Endothelial cell of umbilical vein (primary cell): ENCODE measurements around the gene ADARB2. TPM values are rescaled to one million over a fixed set of nuclear protein-coding genes. Genes with fewer than 3 reads are reported as not detected.

Experiments
- BruUV-seq: library from RNA; stranded (reverse); fragments of 400-500 nt; replicated peaks from 2 replicates; lab custom pipeline; 2021; lab: Mats Ljungman, UMichigan
- CTCF ChIA-PET: fragments of 300-600, 350-600 bp; sonication (Branson Sonifier 250); formaldehyde crosslinking; loops from one replicate; lab custom pipeline; 2021; ENCODE audit warnings: antibody characterized with exemption, inconsistent platforms; lab: Charles Lee
- POLR2A ChIA-PET: fragments of 300-600, 350-600 bp; sonication (Branson Sonifier 250); formaldehyde crosslinking; loops from one replicate; lab custom pipeline; 2021; ENCODE audit warnings: antibody characterized with exemption, inconsistent platforms; lab: Charles Lee
- DNase-seq: peaks from one replicate; pipeline ENCODE4 v3.0.0-alpha.2; 2011; ENCODE audit warnings: low read depth, low spot score
- FAIRE-seq: peaks from 2 replicates; lab custom pipeline; 2011; peaks lifted over from hg19 to GRCh38; lab: Jason Lieb, UNC
- H2AFZ ChIP-seq: 2 replicates; pipeline ENCODE4 v1.6.0; 2012; ENCODE audit warnings: low read depth, low read length, control low read depth, inconsistent platforms
- H3K27ac ChIP-seq: 2 replicates; pipeline ENCODE4 v1.5.1; 2011; ENCODE audit warnings: low read depth, mild to moderate bottlenecking, control low read depth, low read length, moderate library complexity; ENCODE audit not compliant: insufficient read depth
- H3K27me3 ChIP-seq, 2 experiments: 2 replicates each; pipeline versions ENCODE4 v1.6.0 to v1.6.1; 2011; ENCODE audit warnings: low read length in 2 of 2, mixed read lengths in 1 of 2; ENCODE audit not compliant: control insufficient read depth in 2 of 2, insufficient read depth in 2 of 2
- H3K36me3 ChIP-seq, 2 experiments: 2 replicates in 1 of 2; 3 replicates in 1 of 2; pipeline ENCODE4 v1.5.1; 2011; ENCODE audit warnings: low read length in 2 of 2, mild to moderate bottlenecking in 1 of 2, moderate library complexity in 1 of 2; ENCODE audit not compliant: control insufficient read depth in 2 of 2, insufficient read depth in 2 of 2; ENCODE audit errors: extremely low read depth in 1 of 2
- H3K4me1 ChIP-seq: 3 replicates; pipeline ENCODE4 v1.5.1; 2011; ENCODE audit warnings: mild to moderate bottlenecking, low read length; ENCODE audit not compliant: control insufficient read depth, insufficient read depth; ENCODE audit errors: extremely low read depth
- H3K4me2 ChIP-seq: 2 replicates; pipeline ENCODE4 v1.6.1; 2011; ENCODE audit warnings: low read length, control low read depth, mixed read lengths; ENCODE audit not compliant: insufficient read depth
- H3K4me3 ChIP-seq, 3 experiments: fragments of 200-600 bp in 1 of 3; sonication (generic), shearing (Covaris generic) in 1 of 3; replicated peaks in 1 of 3; 2 replicates each; pipeline ENCODE4 v1.5.1; 2011 to 2016; ENCODE audit warnings: control low read depth in 3 of 3, low read length in 3 of 3, mild to moderate bottlenecking in 2 of 3, inconsistent platforms in 1 of 3, low read depth in 1 of 3, moderate library complexity in 1 of 3; ENCODE audit not compliant: insufficient read depth in 1 of 3
- H3K79me2 ChIP-seq: 2 replicates; pipeline ENCODE4 v1.6.0; 2012; ENCODE audit warnings: low read length, inconsistent platforms; ENCODE audit not compliant: control insufficient read depth, insufficient read depth
- H3K9ac ChIP-seq: replicated peaks from 2 replicates; pipeline ENCODE3; 2011; ENCODE audit warnings: low read length, control low read depth; ENCODE audit not compliant: insufficient read depth; ENCODE audit errors: extremely low read depth
- H3K9me1 ChIP-seq: replicated peaks from 3 replicates; pipeline ENCODE4 v1.6.0; 2011; ENCODE audit warnings: mild to moderate bottlenecking, low read length; ENCODE audit not compliant: control insufficient read depth, insufficient read depth; ENCODE audit errors: extremely low read depth
- H3K9me3 ChIP-seq: replicated peaks from 2 replicates; pipeline ENCODE4 v1.5.1; 2012; ENCODE audit warnings: low read length, inconsistent platforms; ENCODE audit not compliant: control insufficient read depth, insufficient read depth
- H4K20me1 ChIP-seq: replicated peaks from 2 replicates; pipeline ENCODE3; 2011; ENCODE audit warnings: mild to moderate bottlenecking, low read length; ENCODE audit not compliant: control insufficient read depth, insufficient read depth; ENCODE audit errors: extremely low read depth
- CTCF ChIP-seq, 2 donors: IDR thresholded peaks; 1 replicate in 1 of 2; 2 replicates in 1 of 2; pipeline ENCODE4 v1.5.1; 2011; ENCODE audit warnings: low read length in 2 of 2, mild to moderate bottlenecking in 2 of 2, moderate library complexity in 2 of 2, control low read depth in 1 of 2, inconsistent platforms in 1 of 2, low read depth in 1 of 2; ENCODE audit not compliant: insufficient read depth in 1 of 2; ENCODE audit errors: extremely low read depth in 1 of 2
- EZH2 ChIP-seq: IDR thresholded peaks from 2 replicates; pipeline ENCODE4 v1.6.1; 2012; ENCODE audit warnings: borderline replicate concordance, low read depth, mild to moderate bottlenecking, moderate library complexity, low read length, inconsistent platforms; ENCODE audit not compliant: severe bottlenecking
- FOS ChIP-seq: IDR thresholded peaks from 2 replicates; pipeline ENCODE4 v1.6.1; 2011; ENCODE audit warnings: mild to moderate bottlenecking, low read length, moderate library complexity, borderline replicate concordance; ENCODE audit not compliant: insufficient read depth
- GATA2 ChIP-seq: IDR thresholded peaks from 2 replicates; pipeline ENCODE4 v1.7.0; 2011; ENCODE audit warnings: low read depth, mild to moderate bottlenecking, moderate library complexity, mixed read lengths, low read length; ENCODE audit not compliant: insufficient read length, insufficient read depth
- JUN ChIP-seq: IDR thresholded peaks from 2 replicates; pipeline ENCODE4 v1.6.1; 2011; ENCODE audit warnings: borderline replicate concordance, low read depth; ENCODE audit not compliant: insufficient read length, insufficient read depth
- MAX ChIP-seq: IDR thresholded peaks from 2 replicates; pipeline ENCODE4 v1.6.1; 2011; ENCODE audit not compliant: insufficient read depth, insufficient read length
- MYC ChIP-seq: IDR thresholded peaks from one replicate; pipeline ENCODE4 v1.6.1; 2011; ENCODE audit warnings: mild to moderate bottlenecking, low read depth, low read length
- POLR2A ChIP-seq: IDR thresholded peaks from 2 replicates; pipeline ENCODE4 v1.6.1; 2012; ENCODE audit warnings: low read depth, mild to moderate bottlenecking, control low read depth, low read length
- POLR2AphosphoS5 ChIP-seq: IDR thresholded peaks from 2 replicates; pipeline ENCODE4 v1.6.1; 2012; ENCODE audit warnings: low read depth, mild to moderate bottlenecking, control low read depth, low read length, moderate library complexity; ENCODE audit not compliant: insufficient read depth
- dilution Hi-C: fragments of 300-500 bp; cut with MboI; formaldehyde crosslinking; loops from one replicate; pipeline ENCODE4 v1.15.0; 2019; ENCODE audit warnings: low sequenced_read_pairs; ENCODE audit not compliant: extremely low pct_ligation_motif_present
- intact Hi-C: fragments of 100-400 bp; cut with micrococcal nuclease; formaldehyde crosslinking; loops from one replicate; pipeline ENCODE4 v1.10.0; 2022
- polyA plus RNA-seq, 4 experiments: library from polyadenylated mRNA; depleted of rRNA in 3 of 4; stranded (reverse) in 3 of 4; unstranded in 1 of 4; fragments of >200 nt; gene quantifications; 2 replicates each; pipeline versions ENCODE4 v1.2.1 to v1.2.3, GENCODE V29; 2011 to 2012; ENCODE audit warnings: missing spikeins in 1 of 4
- total RNA-seq: library from RNA; stranded (reverse); gene quantifications from 2 replicates; pipeline ENCODE4 v1.2.3, GENCODE V29; 2021

ADARB2 gene
- total and polyA plus RNA-seq, 2 donors (not counting 3 experiments of a cell fraction or from before 2014, with no cell fraction given) = not detected

DNA sequence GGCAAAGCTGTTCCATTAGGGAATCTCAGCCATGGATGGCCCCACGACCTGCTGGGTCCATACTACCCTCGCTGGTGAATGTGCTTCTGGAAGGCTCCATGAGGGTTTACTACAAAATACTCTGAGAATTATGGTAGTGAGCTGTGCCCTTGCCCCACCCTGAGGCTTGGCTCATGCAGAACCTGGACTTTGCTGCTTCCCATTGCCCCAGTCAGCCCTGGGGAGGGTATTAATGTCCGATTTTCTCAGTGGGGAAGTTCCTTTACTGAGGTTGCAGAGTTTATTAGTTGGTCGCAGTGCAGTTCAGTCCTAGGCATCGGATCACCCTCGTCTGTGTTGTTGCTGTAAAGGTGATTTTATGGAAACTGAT is 371.0 kb downstream of the ADARB2 start:
- H3K9me3 ChIP-seq = no peaks in the 10 kb centered on the region
- H3K9me1 ChIP-seq = no peaks in the 10 kb centered on the region
- BruUV-seq = no TSS peak
- H3K79me2 ChIP-seq = no peaks in the 10 kb centered on the region
- DNase-seq = no peak
- FAIRE-seq = no peak
- ChIA-PET POLR2A (no interaction called here), CTCF (no interaction called here)
- H3K9ac ChIP-seq = no peak overlapping the region
- TF ChIP-seq POLR2A (no peak), MYC (no peak), GATA2 (no peak), JUN (no peak), FOS (no peak), EZH2 (no peak), POLR2AphosphoS5 (no peak), MAX (no peak), CTCF (IDR thresholded peaks at IDR 0.05; ENCODE audit: extremely low read depth in 1 of 2, insufficient read depth in 1 of 2, low read depth in 1 of 2, low read length in 2 of 2) (no peak)
- H3K27ac ChIP-seq = no peak overlapping the region
- intact Hi-C loops = no loop called here
- no peak overlapping the region for H3K4me3 ChIP-seq
- H2AFZ ChIP-seq = no peak overlapping the region
- H3K4me2 ChIP-seq = no peak overlapping the region
- no peaks in the 10 kb centered on the region for H3K36me3 ChIP-seq
- H3K4me1 ChIP-seq = no peaks in the 10 kb centered on the region
- H4K20me1 ChIP-seq = no peaks in the 10 kb centered on the region
- H3K27me3 ChIP-seq = no peaks in the 10 kb centered on the region
- dilution Hi-C loops = no loop called here
